Right lobe of liver (tissue), 6 donors: ENCODE measurements around the gene AKR1C1. TPM values are rescaled to one million over a fixed set of nuclear protein-coding genes. Genes with fewer than 3 reads are reported as not detected.
"Not testable (repeated sequence)": the region's sequence is repeated elsewhere in the genome, so short reads cannot be mapped to it uniquely, and the experiment has no call there.

Source experiments
- ATAC-seq, 4 donors: fragments of 200-7000 bp; cut with Tn5 transposase; one replicate each; pipeline ENCODE4 v1.9.1; 2020; ENCODE audit warnings: mild to moderate bottlenecking in 4 of 4, moderate library complexity in 4 of 4
- DNase-seq, 3 donors: peaks; one replicate each; pipeline ENCODE4 v3.0.0-alpha.2; 2020
- H3K27ac ChIP-seq, 3 donors: fragments of 200-600 bp; one replicate each; pipeline ENCODE4 v1.8.0; 2022
- H3K27me3 ChIP-seq, 2 donors: fragments of 200-600 bp; one replicate each; pipeline ENCODE4 v1.8.0; 2022
- H3K36me3 ChIP-seq, 4 donors: fragments of 200-600 bp; sonication (generic) in 1 of 4; one replicate each; pipeline versions ENCODE4 v1.5.1 to v1.8.0; 2017 to 2022; ENCODE audit warnings: control low read depth in 1 of 4
- H3K4me1 ChIP-seq, 4 donors: fragments of 200-600 bp; sonication (generic) in 1 of 4; one replicate each; pipeline versions ENCODE4 v1.5.1 to v1.8.0; 2017 to 2022; ENCODE audit warnings: control low read depth in 1 of 4
- H3K4me3 ChIP-seq, 3 donors: fragments of 200-600 bp; one replicate each; pipeline ENCODE4 v1.8.0; 2022
- H3K9me3 ChIP-seq, 4 donors: fragments of 200-600 bp; sonication (generic) in 1 of 4; one replicate each; pipeline versions ENCODE4 v1.5.1 to v1.8.0; 2017 to 2022; ENCODE audit warnings: control low read depth in 1 of 4
- CTCF ChIP-seq, 4 donors: fragments of 200-600 bp in 3 of 4; fragments of 450-650 bp in 1 of 4; IDR thresholded peaks; one replicate each; pipeline versions ENCODE4 v1.5.1 to v1.8.0; 2016 to 2022; ENCODE audit warnings: antibody characterized with exemption in 4 of 4, mild to moderate bottlenecking in 2 of 4
- POLR2A ChIP-seq: fragments of 450-650 bp; IDR thresholded peaks from one replicate; pipeline ENCODE4 v1.6.1; 2017; ENCODE audit warnings: antibody characterized with exemption, mild to moderate bottlenecking
- WGBS: methylation state at CpG from one replicate; pipeline ENCODE4 v1.1.6; 2018; ENCODE audit warnings: low coverage, low lambda C conversion rate; ENCODE audit not compliant: insufficient coverage; ENCODE audit errors: missing lambda C conversion rate; 5-methylcytosine and 5-hydroxymethylcytosine counted together
- intact Hi-C, 2 donors: fragments of 100-400 bp; cut with DNase I; formaldehyde crosslinking; loops; one replicate each; pipeline versions ENCODE4 v1.11.2 to v1.14.1; 2022
- small RNA-seq, 2 experiments: library from RNA; depleted of rRNA; stranded (forward); fragments of <200 nt; gene quantifications; one replicate each; pipeline ENCODE3, GENCODE V24; 2016
- total RNA-seq, 6 experiments: library from RNA; depleted of rRNA in 2 of 6; stranded (reverse); fragments of >200 nt in 2 of 6; fragmentation: NEBNext Ultra II Directional in 3 of 6; extraction: Animal tissue kit (Norgen Biotek cat#: 25700) in 3 of 6; gene quantifications; one replicate each; pipeline versions ENCODE4 v1.1.0 to v1.2.4, GENCODE V29; 2016 to 2023
- donor health status: DM: no; HTN: yes; CAD: no.
- donor health status: DM: no; HTN: no; CAD: no.
- donor health status: DM: no; HTN: no; CAD: no.
- donor health status: DM: no; HTN: yes; CAD: no.
- donor health status: DM: no; HTN: yes; CAD: no.

The AKR1C1 gene
- total RNA-seq, 6 experiments from 2014 or later: 347 to 1,090 (median 533) TPM

- H3K9me3 ChIP-seq: no peaks in the 10 kb centered on the region
- DNase-seq (no peak), ATAC-seq (no peak)
- TF ChIP-seq POLR2A (no peak), CTCF (IDR thresholded peaks at IDR 0.05) (no peak)
- H3K27me3 ChIP-seq: no peaks in the 10 kb centered on the region
- WGBS: 100% methylated on average over 1 of the region's 1 CpG
- no peak overlapping the region for H3K27ac ChIP-seq
- intact Hi-C loops: no loop called here
- no peaks in the 10 kb centered on the region for H3K4me1 ChIP-seq
- no peak overlapping the region for H3K4me3 ChIP-seq
- no peaks in the 10 kb centered on the region for H3K36me3 ChIP-seq
These were observed 67.8 kb downstream of the AKR1C1 start for GRCh38 chr10:5030989-5031388.

- intact Hi-C loops, H3K27ac ChIP-seq, H3K4me1 ChIP-seq, H3K4me3 ChIP-seq, H3K36me3 ChIP-seq, ATAC-seq, DNase-seq, H3K9me3 ChIP-seq, H3K27me3 ChIP-seq: not testable (repeated sequence)
- WGBS: 20% methylated on average over 1 of the region's 4 CpGs
These were observed 68.4 kb downstream of the AKR1C1 start for GRCh38 chr10:5031588-5031987.

- ATAC-seq, DNase-seq, H3K9me3 ChIP-seq, H3K4me1 ChIP-seq, H3K36me3 ChIP-seq, H3K4me3 ChIP-seq, H3K27ac ChIP-seq, H3K27me3 ChIP-seq, intact Hi-C loops: not testable (repeated sequence)
- no CpG with 5 or more reads among the region's 22 CpGs for WGBS
These were observed 69.2 kb downstream of the AKR1C1 start for GRCh38 chr10:5032444-5032843.

Small RNAs within 50 kb of the gene (small RNA-seq; reads per million reads assigned to genes)
- 0 reads per million in 2 experiments for gene RF00096

Other genes starting within 250 kb of the AKR1C1 start
- 1 to 10 TPM in 3 of 6 experiments, under 1 TPM in 3; 0.37 to 3.5 (median 1.6) TPM for gene AKR1E2, start 137.2 kb upstream of the AKR1C1 start, total RNA-seq
- gene AKR1C2, start 40.4 kb downstream of the AKR1C1 start, total RNA-seq: 1,000 to 10,000 TPM in 2 of 6 experiments, 100 to 1,000 TPM in 4; 203 to 2,018 (median 421) TPM
- gene AKR1C3, start 131.0 kb downstream of the AKR1C1 start, total RNA-seq: 100 to 1,000 TPM; 169 to 782 (median 334) TPM
- gene AKR1C8, start 221.7 kb downstream of the AKR1C1 start, total RNA-seq: 10 to 100 TPM in 3 of 6 experiments, 1 to 10 TPM in 3; 6.4 to 25.1 (median 12.5) TPM
- gene AKR1C4, start 233.4 kb downstream of the AKR1C1 start, total RNA-seq: 100 to 1,000 TPM; 172 to 471 (median 220) TPM